Measurements from ENCODE around the gene IQSEC1.

IQSEC1 gene

GRCh38 chr3:12968541-12968940 is 104.7 kb downstream of the IQSEC1 start:
- DNase-seq (ENCODE audit: low read depth in 2 of 2) = no peak

GRCh38 chr3:12967606-12968351 is 105.5 kb downstream of the IQSEC1 start:
- DNase-seq (ENCODE audit: low read depth in 2 of 2) = peak; percentile 78 to 81

GRCh38 chr3:12966847-12967605 is 106.2 kb downstream of the IQSEC1 start:
- no peak for DNase-seq (ENCODE audit: low read depth in 2 of 2)

DNA sequence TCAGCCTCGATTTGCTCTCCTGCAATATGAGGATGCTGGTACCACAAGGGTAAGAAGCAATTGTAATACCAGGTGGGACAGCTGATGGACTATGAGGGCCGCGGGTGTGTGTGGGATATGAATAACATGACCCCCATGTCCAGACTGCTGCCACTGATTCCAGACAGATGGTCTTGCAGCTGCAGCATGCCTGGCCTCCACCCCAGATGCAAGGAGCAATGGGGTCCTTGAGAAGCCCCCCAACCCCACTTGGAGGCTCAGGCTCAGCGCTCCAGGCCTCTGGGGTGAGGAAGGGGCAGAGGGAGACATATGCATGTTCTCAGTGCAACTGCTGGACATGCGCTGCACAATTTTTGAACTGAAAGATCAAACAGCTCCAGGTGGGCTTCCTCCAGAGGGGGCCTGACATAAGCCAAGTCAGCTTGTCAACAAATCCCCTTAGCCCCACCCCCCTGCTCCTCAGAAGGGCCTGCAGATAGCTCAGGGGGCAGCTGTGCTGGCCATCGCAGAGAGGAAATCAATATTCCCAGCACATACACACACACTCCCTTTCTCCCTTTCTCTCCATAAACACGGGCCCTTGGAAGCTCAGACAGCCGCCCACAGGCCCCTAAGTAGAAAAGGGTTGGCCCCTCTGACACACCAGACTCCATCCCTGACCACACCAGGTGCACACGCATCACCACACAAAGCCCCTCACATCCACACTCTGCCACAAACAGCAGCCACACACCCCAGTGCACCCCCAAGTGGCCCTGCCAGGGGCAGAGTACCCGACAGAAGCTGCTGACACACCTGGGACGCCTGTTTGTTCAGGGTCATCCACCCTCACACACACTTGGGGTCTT is 107.0 kb downstream of the IQSEC1 start:
- DNase-seq (ENCODE audit: low read depth in 2 of 2) = no peak

- DNase-seq (ENCODE audit: low read depth in 2 of 2) = no peak
These were observed 108.3 kb downstream of the IQSEC1 start for GRCh38 chr3:12964711-12965612.

DNA sequence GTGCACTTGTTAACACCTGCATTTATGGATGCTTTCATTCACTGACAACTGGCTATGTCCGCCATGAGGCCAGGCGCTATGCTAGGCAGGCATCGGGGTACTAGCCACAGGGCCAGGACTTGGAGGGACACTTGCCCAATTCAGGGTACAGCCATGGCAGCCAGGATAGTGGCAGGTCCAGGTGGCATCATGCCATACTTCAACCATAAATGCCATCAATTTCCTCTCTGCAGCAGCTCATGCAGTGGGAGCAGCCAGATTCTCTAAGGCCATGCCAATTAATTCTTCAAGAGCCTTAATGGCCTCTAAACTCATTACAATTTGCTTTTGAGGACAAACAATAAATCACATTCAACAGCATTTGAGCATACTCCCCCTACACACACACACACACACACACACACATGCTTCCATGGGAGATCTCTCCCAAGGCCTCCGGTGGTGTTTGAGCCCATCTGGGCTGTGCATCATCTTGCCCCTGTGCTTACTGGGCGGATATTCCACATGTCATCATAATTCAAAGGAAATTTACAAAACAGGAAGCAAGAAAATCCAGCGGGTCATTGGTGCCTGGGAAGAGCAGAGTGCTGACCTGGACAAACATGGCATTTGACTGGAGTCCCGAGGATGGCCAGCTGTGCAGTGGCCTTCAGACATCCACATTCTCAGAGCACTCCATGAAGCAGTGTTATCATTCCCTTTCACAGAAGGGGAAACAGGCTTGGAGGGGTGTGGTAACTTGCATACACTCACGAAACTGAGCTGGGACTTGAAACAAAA is 109.1 kb downstream of the IQSEC1 start:
- DNase-seq (ENCODE audit: low read depth in 2 of 2) = no peak

GRCh38 chr3:12963231-12963896 is 109.9 kb downstream of the IQSEC1 start:
- DNase-seq (ENCODE audit: low read depth in 2 of 2) = peak; percentile 14 to 29

- DNase-seq (ENCODE audit: low read depth in 2 of 2) = no peak
These were observed 110.9 kb downstream of the IQSEC1 start for GRCh38 chr3:12962292-12962691.

DNA sequence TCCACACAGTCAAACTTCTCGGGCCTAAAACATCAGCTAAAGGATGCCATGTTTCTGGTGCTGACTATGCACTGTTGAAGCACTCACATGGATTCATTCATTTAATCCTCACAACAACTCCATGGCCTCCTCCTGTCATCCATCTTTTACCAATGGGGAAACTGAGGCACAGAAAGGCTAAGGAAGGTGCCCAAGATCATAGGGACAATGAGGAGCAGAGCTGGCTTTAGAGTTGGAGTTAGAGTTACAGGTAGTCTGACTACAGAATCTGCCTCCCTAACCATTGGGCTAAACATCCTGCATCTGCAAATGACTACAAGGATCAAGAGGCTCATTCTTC is 111.6 kb downstream of the IQSEC1 start:
- no peak for DNase-seq (ENCODE audit: low read depth in 2 of 2)

DNA sequence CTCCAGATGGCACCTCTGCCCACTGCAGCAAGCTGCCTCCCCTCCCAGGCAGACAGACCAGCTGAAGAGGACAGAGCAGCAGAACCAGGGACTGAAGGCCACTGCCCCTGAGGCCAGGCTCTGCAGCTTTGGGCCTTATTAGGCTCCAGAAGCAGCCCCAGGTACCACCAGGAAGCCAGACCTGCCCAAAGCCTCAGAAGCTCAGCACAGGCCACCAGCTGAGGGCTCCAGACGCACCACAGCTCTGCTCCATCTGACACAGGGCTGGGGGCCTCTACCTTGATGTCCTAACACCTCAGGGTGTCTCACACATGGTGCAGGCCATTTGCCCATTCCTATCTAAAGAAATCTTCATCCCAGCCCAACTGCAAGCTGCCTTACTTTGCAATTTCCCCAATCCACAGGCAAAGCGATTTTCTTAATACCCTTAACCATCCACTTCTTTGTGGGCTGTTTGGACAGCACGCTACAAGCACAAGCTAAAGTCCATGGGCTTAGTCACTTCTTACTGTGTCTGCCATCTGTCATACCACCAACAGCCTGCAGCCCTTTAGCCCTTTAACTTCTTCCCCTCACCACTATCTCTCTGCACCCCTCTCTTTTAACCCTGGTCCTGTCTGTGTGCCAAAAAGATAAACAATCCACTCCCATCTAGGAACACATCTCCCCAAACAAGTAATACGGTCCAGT is 112.1 kb downstream of the IQSEC1 start:
- DNase-seq (ENCODE audit: low read depth in 2 of 2) = no peak

- no peak for DNase-seq (ENCODE audit: low read depth in 2 of 2)
These were observed 112.7 kb downstream of the IQSEC1 start for GRCh38 chr3:12960497-12960896.

- DNase-seq (ENCODE audit: low read depth in 2 of 2) = no peak
These were observed 113.3 kb downstream of the IQSEC1 start for GRCh38 chr3:12959838-12960378.

DNA sequence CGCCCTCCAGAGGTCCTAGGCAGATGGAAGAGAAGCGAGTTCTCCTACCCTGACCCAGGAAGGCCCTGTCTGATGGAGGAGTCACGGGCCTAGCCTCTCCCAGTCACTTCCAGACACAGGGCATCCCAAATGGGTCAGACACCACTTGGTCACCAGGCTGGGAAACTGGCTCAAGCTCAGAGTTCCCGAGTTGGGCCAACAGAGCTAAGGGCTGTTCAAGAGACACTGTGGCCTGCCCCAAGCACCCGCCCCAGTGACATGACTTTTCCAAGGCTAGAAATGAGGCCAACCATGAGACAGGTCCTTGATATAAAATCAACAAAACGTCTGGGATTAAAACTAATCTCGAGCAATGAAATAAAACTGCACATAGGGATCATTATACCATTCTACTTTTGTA is 113.8 kb downstream of the IQSEC1 start:
- DNase-seq (ENCODE audit: low read depth in 2 of 2) = no peak

GRCh38 chr3:12957824-12958792 is 115.1 kb downstream of the IQSEC1 start:
- no peak for DNase-seq (ENCODE audit: low read depth in 2 of 2)

- DNase-seq (ENCODE audit: low read depth in 2 of 2) = no peak
These were observed 115.9 kb downstream of the IQSEC1 start for GRCh38 chr3:12957339-12957738.

DNA sequence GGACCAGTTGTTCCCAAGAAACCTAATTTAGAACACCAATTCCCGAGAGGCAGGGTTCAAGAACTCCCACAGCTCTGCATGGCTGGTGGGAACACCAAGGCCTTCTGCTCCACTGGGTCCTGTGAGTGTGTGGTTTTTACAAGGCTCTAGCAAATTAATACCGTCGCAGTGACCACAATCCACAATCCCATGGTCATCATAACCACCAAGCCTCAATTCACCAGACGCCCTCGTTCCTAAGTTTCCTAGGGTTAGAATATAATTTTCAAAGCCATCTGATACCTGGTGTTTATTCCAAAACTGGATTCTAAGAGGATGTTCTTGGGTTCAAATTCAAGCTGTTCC is 116.9 kb downstream of the IQSEC1 start:
- no peak for DNase-seq (ENCODE audit: low read depth in 2 of 2)

GRCh38 chr3:12955651-12956315 is 117.4 kb downstream of the IQSEC1 start:
- DNase-seq (ENCODE audit: low read depth in 2 of 2) = no peak
